Activated CD4-positive, alpha-beta T cell treated with anti-CD3 and anti-CD28 coated beads, Interleukin-2, amount 50 U/mL, for 1 hour (primary cell): Measurements from ENCODE around the gene ENTPD8.

ENCODE experiments used
- DNase-seq: peaks from one replicate; pipeline ENCODE4 v3.0.0-alpha.2; 2020

Gene ENTPD8

GRCh38 chr9:137441289-137441934, at the start of gene ENTPD8:
Gene ENTPD8, minus strand, starts transcription at chr9:137441357. Its CDS starts 3,072 bp downstream, at chr9:137438285.
- DNase-seq: no peak

GRCh38 chr9:137490532-137491186, 49.5 kb upstream of the ENTPD8 start:
- no peak for DNase-seq

GRCh38 chr9:137488906-137489305, 47.7 kb upstream of the ENTPD8 start:
- DNase-seq: no peak

GRCh38 chr9:137488327-137488653, 47.1 kb upstream of the ENTPD8 start:
- DNase-seq: no peak

GRCh38 chr9:137487454-137488326, 46.5 kb upstream of the ENTPD8 start:
- DNase-seq: no peak

- DNase-seq: no peak
Observed at GRCh38 chr9:137486545-137487453, 45.6 kb upstream of the ENTPD8 start.

- no peak for DNase-seq
Observed at GRCh38 chr9:137486141-137486490, 45.0 kb upstream of the ENTPD8 start.

- DNase-seq: no peak
Observed at GRCh38 chr9:137485343-137486140, 44.4 kb upstream of the ENTPD8 start.

GRCh38 chr9:137484551-137485315, 43.6 kb upstream of the ENTPD8 start:
- no peak for DNase-seq

- no peak for DNase-seq
Observed at GRCh38 chr9:137482094-137482781, 41.1 kb upstream of the ENTPD8 start.

GRCh38 chr9:137480686-137481683, 39.8 kb upstream of the ENTPD8 start:
- no peak for DNase-seq

GRCh38 chr9:137479892-137480685, 38.9 kb upstream of the ENTPD8 start:
- DNase-seq: no peak

GRCh38 chr9:137478962-137479861, 38.1 kb upstream of the ENTPD8 start:
- DNase-seq: no peak

- no peak for DNase-seq
Observed at GRCh38 chr9:137478613-137478961, 37.4 kb upstream of the ENTPD8 start.

GRCh38 chr9:137477778-137478612, 36.8 kb upstream of the ENTPD8 start:
- DNase-seq: no peak

GRCh38 chr9:137476856-137477255, 35.7 kb upstream of the ENTPD8 start:
- no peak for DNase-seq
